ENCODE results near the gene LGALS7. TPM values are rescaled to one million over a fixed set of nuclear protein-coding genes. Genes with fewer than 3 reads are reported as not detected.
"Not testable (repeated sequence)": the region's sequence is repeated elsewhere in the genome, so short reads cannot be mapped to it uniquely, and the experiment has no call there.

The LGALS7 gene
- 1 to 10 TPM in 1 of 2 donors, not detected in 1; 1.4 TPM for total RNA-seq
- polyA plus RNA-seq (ENCODE audit: insufficient read length in 6 of 6) = under 1 TPM in 1 of 6 donors, not detected in 5; 0.58 TPM
- long read RNA-seq, donor 1 = 0 reads
- long read RNA-seq, donor 2 = 0 reads
- long read RNA-seq, donor 3 = 0 reads
- long read RNA-seq, donor 4 = 0 reads
- long read RNA-seq, donor 5 = 0 reads
- long read RNA-seq, donor 6 = 0 reads
- long read RNA-seq, donor 7 = 0 reads
- long read RNA-seq, donor 8 = 0 reads
- long read RNA-seq, donor 9 = 0 reads
- long read RNA-seq, donor 10 = 0 reads
- long read RNA-seq, donor 11 = 0 reads
- long read RNA-seq, donor 12 = 0 reads

- H3K36me3 ChIP-seq = no peaks in the 10 kb centered on the region
- peaks cover 0 to 8% of the 10 kb centered on the region in 2 donors for H3K4me1 ChIP-seq
- no peak for TF ChIP-seq CTCF (IDR thresholded peaks at IDR 0.05)
- DNase-seq (no peak), ATAC-seq (no peak)
- no peak within 1 kb of the TSS for H3K27ac ChIP-seq
- H3K27me3 ChIP-seq = no peaks in the 10 kb centered on the region
- intact Hi-C loops (cut with DNase I) = no loop called here
- H3K9me3 ChIP-seq = no peaks in the 10 kb centered on the region
- H3K4me3 ChIP-seq = no peak within 1 kb of the TSS
These were observed at the start of gene LGALS7 for GRCh38 chr19:38773469-38774177. LGALS7 (minus strand) TSS chr19:38773517; CDS start chr19:38773492, 25 bp downstream.

- H3K4me3 ChIP-seq; DNase-seq; H3K4me1 ChIP-seq; H3K27ac ChIP-seq; intact Hi-C loops (cut with DNase I); ATAC-seq; H3K27me3 ChIP-seq; H3K9me3 ChIP-seq: not testable (repeated sequence)
- H3K36me3 ChIP-seq = peaks cover 0 to 69% of the 10 kb centered on the region in 2 donors
These were observed 48.0 kb upstream of the LGALS7 start for GRCh38 chr19:38821230-38821825.

- ATAC-seq = no peak
- TF ChIP-seq CTCF (IDR thresholded peaks at IDR 0.05) = no peak
- Histone ChIP-seq H3K4me1 (no peaks in the 10 kb centered on the region), H3K9me3 (no peaks in the 10 kb centered on the region), H3K4me3 (no peak overlapping the region), H3K36me3 (peaks cover 0 to 81% of the 10 kb centered on the region in 2 donors), H3K27me3 (no peaks in the 10 kb centered on the region), H3K27ac (no peak overlapping the region)
- intact Hi-C loops (cut with DNase I) = no loop called here
- DNase-seq = no peak
These were observed 46.1 kb upstream of the LGALS7 start for GRCh38 chr19:38819231-38819920.

- Histone ChIP-seq H3K36me3 (peaks cover 0 to 68% of the 10 kb centered on the region in 2 donors), H3K4me3 (no peak overlapping the region), H3K27me3 (no peaks in the 10 kb centered on the region), H3K4me1 (no peaks in the 10 kb centered on the region), H3K27ac (no peak overlapping the region), H3K9me3 (no peaks in the 10 kb centered on the region)
- intact Hi-C loops (cut with DNase I) = no loop called here
- ATAC-seq (no peak), DNase-seq (no peak)
- no peak for TF ChIP-seq CTCF (IDR thresholded peaks at IDR 0.05)
These were observed 43.8 kb upstream of the LGALS7 start for GRCh38 chr19:38817081-38817480.

GRCh38 chr19:38816131-38816750, 42.9 kb upstream of the LGALS7 start:
- intact Hi-C loops (cut with DNase I) = no loop called here
- no peaks in the 10 kb centered on the region for H3K4me1 ChIP-seq
- H3K4me3 ChIP-seq = no peak overlapping the region
- no peak for ATAC-seq
- no peak for TF ChIP-seq CTCF (IDR thresholded peaks at IDR 0.05)
- H3K36me3 ChIP-seq = peaks cover 0 to 61% of the 10 kb centered on the region in 2 donors
- no peak for DNase-seq
- no peaks in the 10 kb centered on the region for H3K27me3 ChIP-seq
- H3K27ac ChIP-seq = no peak overlapping the region
- H3K9me3 ChIP-seq = no peaks in the 10 kb centered on the region

Measured in left lung (tissue), 14 donors.